ENCODE data around the gene SLC6A6.
A peak's percentile ranks its signal among the peaks of the same experiment; 100 is the strongest.

The SLC6A6 gene

GRCh38 chr3:14389716-14390115 lies 12.7 kb upstream of the SLC6A6 start:
- peak overlapping the region; percentile 22; the same call in 1 of the 2 replicates for H3K9ac ChIP-seq (ENCODE audit: low read length)
- no peaks in the 10 kb centered on the region for H4K20me1 ChIP-seq (ENCODE audit: low read depth, low read length)
- H3K9me2 ChIP-seq (replicated peaks; ENCODE audit: insufficient read depth, low read length): no peaks in the 10 kb centered on the region
- no peaks in the 10 kb centered on the region for H3K9me3 ChIP-seq (ENCODE audit: insufficient read depth, low read length)
- peak overlapping the region; percentile 90 for H3K27ac ChIP-seq (ENCODE audit: low read depth, low read length)
- H3K4me3 ChIP-seq (ENCODE audit: insufficient read depth, low read length, poor library complexity, severe bottlenecking): peak overlapping the region; percentile 10
- H3K27me3 ChIP-seq (ENCODE audit: low read length): no peaks in the 10 kb centered on the region
- H3K4me2 ChIP-seq (ENCODE audit: low read depth, low read length, poor library complexity, severe bottlenecking): peak overlapping the region; percentile 60
- H2AFZ ChIP-seq (ENCODE audit: low read depth, low read length, severe bottlenecking): no peak overlapping the region
- no peak for TF ChIP-seq EZH2phosphoT487 (conservative IDR thresholded peaks at IDR 0.05; ENCODE audit: low read length)
- TF ChIP-seq, protein P1, sequence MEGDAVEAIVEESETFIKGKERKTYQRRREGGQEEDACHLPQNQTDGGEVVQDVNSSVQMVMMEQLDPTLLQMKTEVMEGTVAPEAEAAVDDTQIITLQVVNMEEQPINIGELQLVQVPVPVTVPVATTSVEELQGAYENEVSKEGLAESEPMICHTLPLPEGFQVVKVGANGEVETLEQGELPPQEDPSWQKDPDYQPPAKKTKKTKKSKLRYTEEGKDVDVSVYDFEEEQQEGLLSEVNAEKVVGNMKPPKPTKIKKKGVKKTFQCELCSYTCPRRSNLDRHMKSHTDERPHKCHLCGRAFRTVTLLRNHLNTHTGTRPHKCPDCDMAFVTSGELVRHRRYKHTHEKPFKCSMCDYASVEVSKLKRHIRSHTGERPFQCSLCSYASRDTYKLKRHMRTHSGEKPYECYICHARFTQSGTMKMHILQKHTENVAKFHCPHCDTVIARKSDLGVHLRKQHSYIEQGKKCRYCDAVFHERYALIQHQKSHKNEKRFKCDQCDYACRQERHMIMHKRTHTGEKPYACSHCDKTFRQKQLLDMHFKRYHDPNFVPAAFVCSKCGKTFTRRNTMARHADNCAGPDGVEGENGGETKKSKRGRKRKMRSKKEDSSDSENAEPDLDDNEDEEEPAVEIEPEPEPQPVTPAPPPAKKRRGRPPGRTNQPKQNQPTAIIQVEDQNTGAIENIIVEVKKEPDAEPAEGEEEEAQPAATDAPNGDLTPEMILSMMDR (IDR thresholded peaks at IDR 0.05; ENCODE audit: insufficient read depth, low read length, poor library complexity, severe bottlenecking): no peak
- H3K36me3 ChIP-seq (ENCODE audit: low read length): no peaks in the 10 kb centered on the region
- H3K79me2 ChIP-seq (ENCODE audit: insufficient read depth, low read length): no peaks in the 10 kb centered on the region
- H3F3A ChIP-seq (ENCODE audit: insufficient read depth): peaks cover 11% of the 10 kb centered on the region

DNA sequence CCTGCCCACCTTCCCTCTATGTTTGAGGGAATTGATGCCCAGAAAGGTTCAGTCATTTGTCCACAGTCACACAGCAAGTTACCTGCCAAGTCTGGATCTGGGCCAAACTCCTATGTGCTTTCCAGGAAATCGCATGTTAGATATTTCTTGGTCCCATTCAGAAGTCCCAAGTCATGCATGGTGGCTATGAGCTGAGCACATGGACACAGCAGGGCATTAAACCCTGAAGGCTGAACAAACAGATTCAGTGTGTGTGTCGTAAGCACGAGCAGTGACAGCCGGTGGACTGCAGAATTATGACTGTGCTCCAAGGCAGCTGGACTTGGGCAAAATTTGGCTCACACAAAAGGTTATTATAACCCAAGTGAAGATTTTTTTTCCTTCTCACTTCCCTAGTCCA lies 11.4 kb upstream of the SLC6A6 start:
- no peaks in the 10 kb centered on the region for H3K79me2 ChIP-seq (ENCODE audit: insufficient read depth, low read length)
- no peaks in the 10 kb centered on the region for H3K9me3 ChIP-seq (ENCODE audit: insufficient read depth, low read length)
- no peak overlapping the region for H3K27ac ChIP-seq (ENCODE audit: low read depth, low read length)
- no peaks in the 10 kb centered on the region for H3K9me2 ChIP-seq (replicated peaks; ENCODE audit: insufficient read depth, low read length)
- H3K9ac ChIP-seq (ENCODE audit: low read length): no peak overlapping the region
- no peaks in the 10 kb centered on the region for H4K20me1 ChIP-seq (ENCODE audit: low read depth, low read length)
- no peak overlapping the region for H3K4me2 ChIP-seq (ENCODE audit: low read depth, low read length, poor library complexity, severe bottlenecking)
- 0 out of 2 replicates have a peak, but pooled peaks have one; percentile 70 for TF ChIP-seq EZH2phosphoT487 (conservative IDR thresholded peaks at IDR 0.05; ENCODE audit: low read length)
- TF ChIP-seq, protein P1 (IDR thresholded peaks at IDR 0.05; ENCODE audit: insufficient read depth, low read length, poor library complexity, severe bottlenecking): no peak
- no peak overlapping the region for H3K4me3 ChIP-seq (ENCODE audit: insufficient read depth, low read length, poor library complexity, severe bottlenecking)
- no peak overlapping the region for H2AFZ ChIP-seq (ENCODE audit: low read depth, low read length, severe bottlenecking)
- H3K36me3 ChIP-seq (ENCODE audit: low read length): no peaks in the 10 kb centered on the region
- no peaks in the 10 kb centered on the region for H3K27me3 ChIP-seq (ENCODE audit: low read length)
- peaks cover 11% of the 10 kb centered on the region for H3F3A ChIP-seq (ENCODE audit: insufficient read depth)

DNA sequence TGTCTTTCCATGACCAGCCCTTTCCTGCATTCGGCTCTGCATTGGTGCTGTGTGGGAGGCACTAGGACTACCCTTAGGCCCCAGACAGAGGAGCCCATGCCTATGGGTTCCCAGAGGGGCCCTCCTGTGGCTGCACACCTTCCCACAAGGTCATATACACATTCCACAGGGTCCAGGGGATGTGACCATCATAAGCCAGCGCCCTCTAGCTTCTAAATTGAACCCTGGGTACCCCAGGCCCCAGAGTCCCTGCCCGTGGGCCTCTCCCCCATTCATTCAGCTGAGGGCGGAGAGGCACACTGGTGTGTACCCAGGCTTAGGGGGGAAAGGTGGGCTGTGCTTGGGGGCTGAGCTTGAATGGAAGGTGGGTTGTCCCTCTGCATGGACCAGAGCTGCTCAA lies 10.2 kb upstream of the SLC6A6 start:
- no peak for TF ChIP-seq EZH2phosphoT487 (conservative IDR thresholded peaks at IDR 0.05; ENCODE audit: low read length)
- TF ChIP-seq, protein P1 (IDR thresholded peaks at IDR 0.05; ENCODE audit: insufficient read depth, low read length, poor library complexity, severe bottlenecking): no peak
- Histone ChIP-seq H2AFZ (ENCODE audit: low read depth, low read length, severe bottlenecking) (no peak overlapping the region), H4K20me1 (ENCODE audit: low read depth, low read length) (no peaks in the 10 kb centered on the region), H3K36me3 (ENCODE audit: low read length) (no peaks in the 10 kb centered on the region), H3F3A (ENCODE audit: insufficient read depth) (peaks cover 11% of the 10 kb centered on the region), H3K9ac (ENCODE audit: low read length) (no peak overlapping the region), H3K79me2 (ENCODE audit: insufficient read depth, low read length) (no peaks in the 10 kb centered on the region), H3K9me3 (ENCODE audit: insufficient read depth, low read length) (no peaks in the 10 kb centered on the region), H3K4me3 (ENCODE audit: insufficient read depth, low read length, poor library complexity, severe bottlenecking) (no peak overlapping the region), H3K27me3 (ENCODE audit: low read length) (no peaks in the 10 kb centered on the region), H3K4me2 (ENCODE audit: low read depth, low read length, poor library complexity, severe bottlenecking) (no peak overlapping the region), H3K27ac (ENCODE audit: low read depth, low read length) (no peak overlapping the region), H3K9me2 (replicated peaks; ENCODE audit: insufficient read depth, low read length) (no peaks in the 10 kb centered on the region)

All from SU-DHL-6 (cell line).